NCI-H1105 treated with DMSO at 0.1 percent for 48 hours (cell line): Measurements from ENCODE around the gene SPX.
A peak's percentile ranks its signal among the peaks of the same experiment; 100 is the strongest.

Experiments
- DNase-seq: peaks from one replicate; lab custom pipeline; 2025; lab: John Stamatoyannopoulos, UW

The SPX gene, protein sequence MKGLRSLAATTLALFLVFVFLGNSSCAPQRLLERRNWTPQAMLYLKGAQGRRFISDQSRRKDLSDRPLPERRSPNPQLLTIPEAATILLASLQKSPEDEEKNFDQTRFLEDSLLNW

DNA sequence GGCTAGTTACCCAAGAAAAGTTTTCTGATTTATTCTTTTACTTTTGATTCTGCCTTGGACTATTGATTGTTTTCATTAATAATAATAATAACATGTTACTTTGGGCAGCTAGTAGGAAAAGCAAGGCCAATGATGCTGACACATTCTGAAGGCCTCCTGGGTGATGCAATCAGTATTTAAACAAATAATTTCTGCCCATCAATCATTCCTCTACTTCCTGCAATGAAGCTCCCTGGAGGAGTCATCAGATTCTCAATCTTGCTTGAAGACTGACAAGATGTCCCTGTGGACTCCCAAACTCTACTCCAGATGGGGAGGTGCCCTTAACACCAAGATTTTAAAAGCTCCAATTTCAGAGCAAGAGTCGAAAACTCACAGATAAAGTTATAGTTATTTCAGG lies at the start of gene SPX:
Gene SPX (plus strand): TSS at position 244 of the 400 bp plus-strand sequence. CDS start 177 bp downstream, outside the sequence.
- no peak for DNase-seq

GRCh38 chr12:21476949-21477348 lies 49.1 kb upstream of the SPX start:
- no peak for DNase-seq

- no peak for DNase-seq
Measured at GRCh38 chr12:21478756-21479455, 47.2 kb upstream of the SPX start.

- DNase-seq: peak; percentile 95
Measured at GRCh38 chr12:21483531-21483930, 42.6 kb upstream of the SPX start.

DNA sequence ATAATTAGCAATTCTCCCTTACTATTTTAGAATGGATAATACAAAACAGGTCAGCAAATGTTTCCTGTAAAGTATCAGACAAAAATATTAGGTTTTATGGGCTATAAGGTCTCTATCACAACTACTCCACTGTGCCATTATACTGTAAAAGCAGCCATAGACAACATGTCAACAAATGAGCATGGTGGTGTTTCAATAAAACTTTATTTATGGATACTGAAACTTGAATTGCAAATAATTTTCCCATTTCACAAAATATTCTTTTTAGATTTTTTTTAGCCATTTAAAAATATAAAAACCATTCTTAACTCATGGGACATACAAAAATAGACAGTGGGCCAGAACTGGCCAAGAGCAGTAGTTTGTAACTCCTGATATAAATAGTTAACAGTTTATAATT lies 40.1 kb upstream of the SPX start:
- DNase-seq: no peak

DNA sequence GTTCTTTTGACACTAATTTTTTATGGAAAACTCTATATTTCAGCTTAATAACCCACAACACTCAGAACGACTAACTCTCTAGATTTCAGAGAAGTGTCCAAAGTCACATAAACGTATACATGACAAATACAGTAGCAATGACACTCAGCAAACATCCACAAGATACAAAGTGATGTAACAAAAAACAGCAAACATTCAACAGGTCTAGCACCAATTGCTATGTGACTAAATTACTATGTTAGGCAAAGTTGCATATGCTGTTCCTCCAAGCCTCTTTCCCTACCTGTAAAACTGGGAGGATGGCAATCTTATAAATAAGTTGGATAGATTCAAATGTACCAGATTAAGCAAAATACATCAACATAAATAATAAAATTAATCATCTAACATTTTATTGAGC lies 26.3 kb upstream of the SPX start:
- no peak for DNase-seq

DNA sequence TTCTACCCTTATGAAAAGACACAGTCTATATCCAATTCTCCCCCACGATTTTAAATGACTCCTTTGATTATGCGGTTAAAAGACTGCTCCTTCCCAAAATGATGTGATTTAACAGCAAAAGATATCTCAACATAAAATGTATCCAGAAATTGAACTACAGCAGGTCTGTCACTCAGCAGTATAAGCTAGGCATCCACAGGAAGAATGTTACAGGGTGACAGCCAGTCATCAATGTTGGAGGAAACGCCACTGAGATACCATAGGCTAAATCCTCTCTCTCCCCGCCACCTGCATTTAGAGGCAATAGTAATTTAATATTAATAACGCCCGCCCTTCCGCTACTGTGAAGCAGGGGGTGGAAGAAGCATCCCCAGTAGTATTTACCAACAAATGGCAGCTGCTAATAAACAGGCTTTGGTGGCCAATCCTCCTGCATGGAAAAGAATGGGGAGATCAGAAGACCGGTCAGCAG lies 25.3 kb upstream of the SPX start:
- no peak for DNase-seq

DNA sequence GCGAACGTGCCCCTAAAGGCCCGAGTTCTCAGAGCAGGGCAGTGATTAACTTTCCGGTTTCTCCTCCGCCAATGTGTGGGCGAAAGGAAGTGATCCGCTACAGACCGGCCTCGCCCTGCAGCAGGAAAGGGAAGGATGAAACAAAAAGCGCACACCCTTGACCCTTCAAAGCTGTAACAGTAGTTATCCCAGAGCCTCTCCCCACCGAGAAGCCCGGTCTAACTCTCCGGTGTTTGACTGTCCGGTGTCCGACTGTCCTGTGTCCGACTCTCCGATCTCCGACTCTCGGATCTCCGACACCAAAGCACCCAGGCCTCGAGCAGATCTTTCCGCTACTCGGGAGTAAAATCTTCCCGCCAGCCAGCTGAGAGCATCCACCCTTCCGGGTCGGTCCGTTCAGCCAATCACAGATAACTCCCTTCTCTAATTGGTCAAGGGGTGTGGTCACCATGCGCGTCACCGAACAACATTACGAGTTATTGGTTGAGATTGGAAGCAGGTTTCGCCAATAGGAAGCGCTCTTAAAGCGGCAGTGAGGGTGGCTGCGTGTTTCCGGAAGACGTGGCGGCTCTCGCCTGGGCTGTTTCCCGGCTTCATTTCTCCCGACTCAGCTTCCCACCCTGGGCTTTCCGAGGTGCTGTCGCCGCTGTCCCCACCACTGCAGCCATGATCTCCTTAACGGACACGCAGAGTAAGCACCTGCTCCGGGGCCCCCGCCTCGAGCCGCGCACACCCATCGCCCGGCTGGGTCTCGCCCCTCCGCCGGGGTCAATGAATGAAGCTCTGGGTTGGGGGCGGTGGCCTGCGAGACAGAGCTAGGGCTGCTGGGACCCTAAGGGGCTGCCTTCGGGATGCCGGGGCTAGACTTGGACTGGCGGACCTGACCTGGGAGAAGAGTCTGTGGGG lies 24.6 kb upstream of the SPX start, which contains the start of the genes GOLT1B and RECQL:
Gene GOLT1B (plus strand): TSS at position 532 of the 906 bp plus-strand sequence. CDS start 135 bp downstream, at position 667.
Gene RECQL (minus strand): TSS at position 378 of the 906 bp plus-strand sequence. CDS start 2,065 bp downstream, outside the sequence.
- DNase-seq: peak; percentile 99

DNA sequence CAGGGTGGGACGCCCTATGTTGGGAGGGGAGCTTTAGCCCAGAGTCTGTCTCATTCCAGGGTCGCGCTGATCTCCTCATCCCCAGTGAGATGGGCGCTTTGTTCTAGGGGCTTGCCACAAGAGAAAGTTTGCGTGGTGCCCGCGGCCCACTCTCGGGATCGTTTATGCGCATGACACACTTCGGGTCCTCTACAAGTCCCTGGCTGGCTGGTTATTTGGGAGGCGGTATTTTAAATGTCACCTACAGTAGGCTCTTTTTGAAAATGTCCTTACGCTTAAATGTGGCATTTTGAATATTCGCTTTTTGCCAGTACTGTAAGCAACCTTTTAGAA lies 24.0 kb upstream of the SPX start:
- peak; percentile 48 for DNase-seq

DNA sequence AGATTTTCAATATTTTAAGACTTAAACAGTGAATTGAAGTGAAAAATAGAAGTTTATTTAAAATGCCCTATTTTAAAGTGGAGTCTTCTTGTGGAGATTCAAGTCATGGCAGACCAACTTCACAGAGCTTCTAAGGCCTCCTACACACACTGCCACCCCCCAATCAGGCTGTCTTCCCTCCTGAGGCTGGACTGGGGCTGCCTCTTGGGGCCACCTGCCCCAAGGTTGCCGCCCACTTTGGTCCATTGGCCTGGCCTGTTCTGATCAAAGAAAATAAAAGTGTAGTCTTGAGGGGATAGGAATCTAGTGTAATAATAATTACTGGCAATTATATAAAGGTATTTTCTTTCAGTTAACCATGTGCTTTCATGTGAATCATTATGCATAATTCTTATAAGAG lies 23.2 kb upstream of the SPX start:
- no peak for DNase-seq

GRCh38 chr12:21505888-21506287 lies 20.2 kb upstream of the SPX start:
- no peak for DNase-seq

DNA sequence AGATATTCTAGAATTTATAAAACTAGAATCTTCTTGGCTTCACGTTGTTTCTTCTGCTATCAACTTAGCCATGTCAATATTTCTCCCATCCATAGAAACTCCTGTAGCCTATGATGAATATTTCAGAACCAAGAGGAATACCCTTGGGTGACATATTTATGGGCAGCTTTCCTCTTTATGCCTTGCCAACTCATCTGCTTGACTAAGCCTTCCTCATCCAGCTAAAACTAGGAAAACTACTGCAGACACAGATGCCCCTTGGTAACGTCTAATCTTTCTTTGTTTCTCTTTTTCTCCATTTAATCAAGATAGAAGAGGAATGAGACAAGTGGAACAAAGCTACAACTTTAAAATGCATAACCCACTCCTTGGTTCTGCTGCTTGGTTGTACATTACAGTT lies 18.2 kb upstream of the SPX start:
- DNase-seq: no peak

DNA sequence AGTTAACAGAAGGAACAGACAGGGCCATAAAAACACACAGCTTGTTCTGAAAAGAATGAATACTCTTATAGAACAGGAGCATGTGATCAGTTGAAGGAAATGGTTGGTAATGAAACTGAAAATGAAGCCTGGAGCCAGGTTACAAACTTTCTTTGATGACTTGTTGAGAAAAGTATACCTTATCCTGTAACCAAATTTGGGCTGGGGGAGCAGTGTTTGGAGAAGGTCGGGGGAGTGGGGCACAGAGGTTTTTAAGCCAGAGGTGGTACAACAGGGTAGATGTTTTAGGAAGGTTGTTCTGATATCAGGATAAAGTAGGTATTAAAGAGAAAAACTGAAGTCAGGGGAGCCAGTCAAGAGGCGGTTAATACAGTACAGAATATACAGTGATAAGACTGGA lies 16.3 kb upstream of the SPX start:
- DNase-seq: no peak

DNA sequence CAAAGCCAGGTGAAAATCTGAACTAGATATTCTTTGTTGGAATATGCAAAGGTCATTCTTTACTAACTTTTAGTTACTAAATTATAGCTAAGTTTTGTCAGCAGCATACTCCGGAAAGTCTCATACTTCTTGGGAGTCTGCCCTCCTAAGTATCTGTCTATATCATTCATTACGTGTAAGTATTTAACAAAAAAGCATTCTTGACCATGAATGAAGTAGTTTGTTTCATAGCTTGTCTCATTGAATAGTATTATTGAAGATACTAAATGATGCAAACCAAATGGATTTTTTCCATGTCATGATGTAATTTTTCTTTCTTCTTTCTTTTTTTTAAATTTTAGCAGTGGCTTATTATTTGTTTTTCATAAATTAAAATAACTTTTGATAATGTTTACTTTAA lies 9.8 kb upstream of the SPX start:
- DNase-seq: no peak

DNA sequence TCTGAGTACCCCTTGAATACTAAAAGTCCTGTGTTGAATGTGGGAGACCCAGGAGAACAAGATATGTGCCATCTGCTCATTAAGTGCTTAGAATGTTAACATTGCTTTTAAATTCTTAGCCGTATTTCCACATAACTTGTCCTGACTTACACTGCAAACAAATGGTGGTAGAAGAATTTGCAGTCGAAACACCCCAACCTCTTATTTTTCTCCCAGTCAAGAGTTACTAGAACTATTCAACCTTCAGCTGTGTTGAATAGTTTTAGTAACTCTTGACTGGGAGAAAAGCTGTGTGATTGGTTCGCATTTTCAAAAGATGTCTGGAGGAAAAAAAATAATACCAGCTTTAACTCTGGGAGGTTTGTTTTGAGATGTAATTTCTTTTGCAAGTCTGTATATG lies 7.6 kb upstream of the SPX start:
- no peak for DNase-seq

DNA sequence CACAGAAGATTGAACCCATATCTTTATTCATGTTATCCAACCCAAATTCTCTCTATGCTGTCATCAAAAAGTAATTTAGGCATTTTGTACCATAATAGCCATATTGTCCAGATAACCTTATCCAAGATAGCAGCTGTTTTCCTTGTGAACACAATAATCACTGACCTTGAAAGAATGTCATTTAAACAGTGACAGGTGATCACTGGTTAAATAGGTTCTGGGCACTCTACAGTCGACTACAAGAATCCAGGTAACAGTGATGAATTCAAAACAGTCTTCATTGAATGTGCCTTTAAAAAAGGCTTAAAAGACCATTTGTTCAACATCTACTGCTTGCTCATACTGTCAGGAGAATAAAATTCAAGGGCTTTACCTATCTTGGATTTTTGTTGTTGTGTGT lies 4.6 kb upstream of the SPX start:
- DNase-seq: no peak

DNA sequence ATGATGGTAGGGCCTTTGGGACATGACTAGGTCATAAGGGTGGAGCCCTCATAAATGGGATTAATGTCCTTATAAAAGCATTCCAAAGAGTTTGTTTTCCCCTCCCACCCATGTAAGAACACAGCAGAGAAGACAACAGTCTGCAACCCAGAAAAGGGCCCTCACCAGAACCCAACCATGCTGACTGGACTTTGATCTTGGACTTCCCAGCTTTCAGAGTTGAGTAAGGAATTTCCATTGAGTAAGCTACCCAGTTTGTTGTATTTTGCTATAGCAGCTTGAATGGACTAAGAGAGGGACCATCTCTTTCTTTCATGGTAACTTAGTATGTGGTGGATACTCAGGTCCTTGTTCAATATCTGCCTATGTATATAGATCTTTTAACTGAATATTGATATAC lies 2.9 kb upstream of the SPX start:
- no peak for DNase-seq

GRCh38 chr12:21526721-21527345 lies 737 bp downstream of the SPX start:
- DNase-seq: peak; percentile 80

DNA sequence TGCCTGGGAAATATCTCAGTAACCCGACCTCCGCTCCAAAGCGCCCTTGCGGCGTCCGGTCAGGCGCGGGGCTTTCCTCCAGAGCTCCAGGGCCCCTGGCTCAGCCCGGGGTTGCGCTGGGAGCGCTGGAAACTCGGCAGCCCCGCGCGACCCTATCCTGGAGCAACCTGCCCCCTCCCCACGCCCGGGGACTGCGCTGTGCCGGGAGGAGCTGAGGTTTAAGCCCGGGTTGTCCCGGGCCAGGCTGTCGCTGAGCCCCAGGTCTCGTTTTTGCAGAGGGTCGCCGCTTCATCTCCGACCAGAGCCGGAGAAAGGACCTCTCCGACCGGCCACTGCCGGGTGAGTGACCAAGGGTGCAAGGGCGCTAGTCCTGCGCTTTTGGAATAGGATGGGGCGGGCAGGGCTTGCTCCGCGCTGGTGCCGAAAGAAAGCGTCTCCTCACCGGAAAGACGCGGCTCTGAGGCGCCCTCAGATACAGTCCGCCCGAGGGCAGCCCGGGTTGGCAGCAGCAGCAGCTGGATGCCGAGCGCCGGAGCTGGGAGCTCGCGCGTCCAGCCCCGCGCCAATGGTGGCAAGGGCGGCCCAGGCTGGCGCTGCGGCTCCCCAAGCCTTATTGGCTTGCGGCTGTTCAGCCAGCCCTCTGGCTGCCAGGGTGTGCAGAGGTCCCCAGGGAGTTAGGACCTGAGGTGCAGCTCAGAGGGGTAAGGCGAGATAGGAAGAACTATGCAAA lies 1.5 kb downstream of the SPX start:
- DNase-seq: peak; percentile 87

DNA sequence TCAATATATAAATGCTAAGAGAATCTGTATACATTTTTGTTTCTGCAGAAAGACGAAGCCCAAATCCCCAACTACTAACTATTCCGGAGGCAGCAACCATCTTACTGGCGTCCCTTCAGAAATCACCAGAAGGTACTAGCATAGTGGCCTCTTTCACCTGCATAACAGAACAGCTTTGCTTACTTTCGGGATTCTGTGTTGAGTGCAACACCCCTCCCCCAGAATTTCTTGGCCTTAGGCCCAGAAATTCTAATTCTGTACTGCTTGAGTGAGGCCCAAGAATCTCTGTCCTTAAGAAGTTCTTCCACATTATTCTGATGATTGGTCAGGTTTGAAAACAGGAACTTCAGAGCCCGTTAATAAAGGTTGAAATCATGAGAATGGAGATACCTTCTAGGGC lies 2.9 kb downstream of the SPX start:
- DNase-seq: peak; percentile 46

DNA sequence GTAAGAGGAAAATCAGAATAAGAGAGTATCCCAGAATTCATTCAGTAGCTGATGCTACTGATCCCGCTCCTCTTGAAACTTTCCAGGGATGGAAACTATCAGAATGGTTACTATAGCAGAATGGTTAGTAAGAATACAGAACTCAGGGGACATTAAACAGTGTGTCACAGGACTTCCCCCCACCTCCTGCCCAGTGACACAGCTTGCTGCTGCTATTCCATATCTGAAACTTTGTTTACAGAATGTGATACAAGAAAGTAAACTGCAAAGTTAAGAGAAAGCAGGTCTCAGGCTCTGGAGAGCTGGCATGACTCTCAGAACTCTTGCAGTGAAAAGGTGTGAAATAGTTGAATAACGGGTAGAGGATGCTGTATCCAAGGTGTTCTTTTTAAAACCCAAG lies 3.4 kb downstream of the SPX start:
- no peak for DNase-seq
